Left colon (tissue), 2 donors: ENCODE data around the gene NOTCH3. TPM values are rescaled to one million over a fixed set of nuclear protein-coding genes. Genes with fewer than 3 reads are reported as not detected.

Experiments
- ATAC-seq: fragments of 200-7000 bp; cut with Tn5 transposase; one replicate; pipeline ENCODE4 v1.9.1; 2020; ENCODE audit warnings: mild to moderate bottlenecking, moderate library complexity
- DNase-seq, 2 donors: peaks; one replicate each; pipeline ENCODE4 v3.0.0-alpha.2; 2020
- intact Hi-C, 2 donors: fragments of 100-400 bp; cut with DNase I in 1 of 2; cut with micrococcal nuclease in 1 of 2; formaldehyde crosslinking; loops; one replicate each; pipeline versions ENCODE4 v1.11.2 to v1.14.0; 2022; cut with DNase I, micrococcal nuclease
- total RNA-seq, 2 donors: library from RNA; stranded (reverse); fragmentation: NEBNext Ultra II Directional; extraction: Animal tissue kit (Norgen Biotek cat#: 25700); gene quantifications; one replicate each; pipeline ENCODE4 v1.2.1, GENCODE V29; 2021
- donor health status: DM: no; HTN: no; CAD: no.
- donor health status: DM: yes; HTN: yes; CAD: no.

NOTCH3 gene
- total RNA-seq, 2 donors from 2014 or later = 6.1 to 12.2 TPM

- intact Hi-C loops = no loop called here
- ATAC-seq = no peak
- DNase-seq = no peak
Observed at GRCh38 chr19:15237759-15238638, 37.2 kb upstream of the NOTCH3 start.

- DNase-seq (no peak), ATAC-seq (no peak)
- intact Hi-C loops = no loop called here
Observed at GRCh38 chr19:15236886-15237285, 36.1 kb upstream of the NOTCH3 start.

GRCh38 chr19:15235781-15236180, 35.0 kb upstream of the NOTCH3 start:
- intact Hi-C loops = no loop called here
- ATAC-seq = no peak

GRCh38 chr19:15234431-15235130, 33.8 kb upstream of the NOTCH3 start:
- no peak for ATAC-seq
- no peak for DNase-seq
- intact Hi-C loops = no loop called here

More at GRCh38 chr19:15235781-15236180, 35.0 kb upstream of the NOTCH3 start:
- no peak for DNase-seq

- DNase-seq (no peak), ATAC-seq (no peak)
- intact Hi-C loops = no loop called here
Observed at GRCh38 chr19:15231271-15231670, 30.5 kb upstream of the NOTCH3 start.

- ATAC-seq (no peak), DNase-seq (no peak)
- intact Hi-C loops = no loop called here
Observed at GRCh38 chr19:15227261-15227660, 26.5 kb upstream of the NOTCH3 start.

- ATAC-seq (no peak), DNase-seq (no peak)
- intact Hi-C loops = no loop called here
Observed at GRCh38 chr19:15225760-15226159, 25.0 kb upstream of the NOTCH3 start.

GRCh38 chr19:15223649-15224361, 23.0 kb upstream of the NOTCH3 start:
- intact Hi-C loops = no loop called here
- ATAC-seq (no peak), DNase-seq (no peak)

- DNase-seq (peak; percentile 75 to 82), ATAC-seq (peak; percentile 93)
- intact Hi-C loops = no loop called here
Observed at GRCh38 chr19:15222738-15223648, 22.2 kb upstream of the NOTCH3 start.

- intact Hi-C loops = no loop called here
- ATAC-seq = no peak
- DNase-seq = no peak
Observed at GRCh38 chr19:15220833-15221232, 20.0 kb upstream of the NOTCH3 start.

- ATAC-seq = no peak
- intact Hi-C loops = no loop called here
- DNase-seq = no peak
Observed at GRCh38 chr19:15218501-15218900, 17.7 kb upstream of the NOTCH3 start.

GRCh38 chr19:15216363-15216762, 15.6 kb upstream of the NOTCH3 start:
- DNase-seq (no peak), ATAC-seq (no peak)
- intact Hi-C loops = no loop called here

GRCh38 chr19:15213715-15214381, 13.1 kb upstream of the NOTCH3 start:
- intact Hi-C loops = no loop called here
- DNase-seq = no peak
- no peak for ATAC-seq

- DNase-seq = no peak
- no peak for ATAC-seq
- intact Hi-C loops = no loop called here
Observed at GRCh38 chr19:15212711-15213110, 11.9 kb upstream of the NOTCH3 start.

GRCh38 chr19:15210323-15210781, 9.6 kb upstream of the NOTCH3 start:
- DNase-seq = no peak
- no peak for ATAC-seq
- intact Hi-C loops = no loop called here

GRCh38 chr19:15201374-15202023, 704 bp upstream of the NOTCH3 start:
- DNase-seq (no peak), ATAC-seq (no peak)
- intact Hi-C loops = no loop called here
